K562 treated with DMSO at 1 percent for 24 hours (cell line): ENCODE measurements around the gene FAHD2A. TPM values are rescaled to one million over a fixed set of nuclear protein-coding genes. Genes with fewer than 3 reads are reported as not detected.

Experiments
- total RNA-seq: library from RNA; unstranded; fragments of 300-600 nt; gene quantifications from 2 replicates; pipeline ENCODE4 v1.2.3, GENCODE V29; 2022; ENCODE audit warnings: low read depth; ENCODE audit not compliant: insufficient read depth

The FAHD2A gene
- 35.0 and 40.0 TPM in 2 replicates for total RNA-seq

GRCh38 chr2:95402370-95403203 lies at the start of gene FAHD2A:
FAHD2A (plus strand) TSS chr2:95402708; CDS start chr2:95405559, 2,851 bp downstream.

Other genes starting within 250 kb of the FAHD2A start
- 4.6 and 5.8 TPM in 2 replicates for gene ZNF514, start 242.9 kb upstream of the FAHD2A start, total RNA-seq
- gene ZNF2, start 236.9 kb upstream of the FAHD2A start, total RNA-seq, result 1.9 and 2.4 TPM in 2 replicates
- not detected in 2 replicates for gene ZNF892, start 195.2 kb upstream of the FAHD2A start, total RNA-seq
- gene PROM2, start 128.3 kb upstream of the FAHD2A start, total RNA-seq, result not detected in 2 replicates
- not detected in 2 replicates for gene KCNIP3, start 105.4 kb upstream of the FAHD2A start, total RNA-seq
- not detected in 2 replicates for gene TRIM43B, start 82.0 kb downstream of the FAHD2A start, total RNA-seq
- gene TRIM43, start 189.3 kb downstream of the FAHD2A start, total RNA-seq, result not detected in 2 replicates